Measurements from ENCODE around the gene APOBEC3B. TPM values are rescaled to one million over a fixed set of nuclear protein-coding genes. Genes with fewer than 3 reads are reported as not detected.
A peak's percentile ranks its signal among the peaks of the same experiment; 100 is the strongest.
"Not testable (repeated sequence)": the region's sequence is repeated elsewhere in the genome, so short reads cannot be mapped to it uniquely, and the experiment has no call there.

The APOBEC3B gene
- polyA plus RNA-seq, 5 donors = 2.9 to 10.3 (median 5.7) TPM

DNA sequence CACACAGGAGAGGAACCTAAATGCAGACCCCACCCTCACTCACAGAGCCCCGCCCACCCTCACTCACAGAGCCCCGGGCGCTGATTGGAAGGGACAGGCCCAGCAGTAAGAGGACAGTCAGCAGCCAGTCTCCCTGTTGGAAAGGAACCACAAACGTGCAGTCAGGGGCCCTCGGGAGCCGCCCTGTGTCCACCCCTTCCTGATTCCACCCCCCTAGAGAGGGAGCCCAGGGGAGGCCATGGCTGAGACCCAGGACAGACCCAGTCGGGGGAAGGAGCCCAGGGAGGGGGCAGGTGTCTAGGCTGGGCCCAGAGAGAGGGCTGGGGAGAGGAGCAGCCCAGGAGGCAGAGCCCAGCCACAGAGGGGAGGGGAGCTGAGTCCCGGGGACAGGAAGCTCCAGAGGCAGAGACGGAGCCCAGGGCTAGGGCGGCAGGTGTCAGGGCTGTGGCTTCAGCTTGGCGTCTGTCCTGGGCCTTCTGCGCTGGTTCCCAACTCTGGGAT is 10.8 kb downstream of the APOBEC3B start:
- not testable (repeated sequence) for DNase-seq

- no peak for DNase-seq
Measured at GRCh38 chr22:38996105-38996504, 14.0 kb downstream of the APOBEC3B start.

GRCh38 chr22:38997518-38997917 is 15.4 kb downstream of the APOBEC3B start:
- no peak for DNase-seq

DNA sequence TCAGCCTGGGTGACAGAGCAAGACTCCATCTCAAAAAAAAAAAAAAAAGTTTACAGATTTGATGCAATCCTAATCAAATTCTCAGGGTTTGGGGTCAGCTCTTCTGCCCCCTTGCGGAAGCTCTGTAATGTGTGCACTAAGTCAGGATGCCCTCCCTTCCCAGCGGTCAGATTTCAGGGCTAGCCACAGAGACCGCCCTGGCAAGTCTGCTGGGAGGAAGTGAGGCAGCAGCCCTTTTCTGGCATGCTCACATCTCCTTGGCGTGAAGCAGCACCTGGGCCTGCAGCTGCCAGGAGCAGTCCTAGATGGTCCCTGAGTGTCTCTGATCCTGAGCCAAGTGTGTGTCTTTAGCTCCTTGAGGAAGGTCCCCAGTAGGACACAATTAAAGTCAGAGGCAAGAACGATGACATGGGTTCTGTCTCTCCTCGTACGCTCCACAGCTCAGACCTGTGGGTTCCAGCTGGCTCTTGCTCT is 21.1 kb downstream of the APOBEC3B start:
- DNase-seq = peak; percentile 74 to 83

DNA sequence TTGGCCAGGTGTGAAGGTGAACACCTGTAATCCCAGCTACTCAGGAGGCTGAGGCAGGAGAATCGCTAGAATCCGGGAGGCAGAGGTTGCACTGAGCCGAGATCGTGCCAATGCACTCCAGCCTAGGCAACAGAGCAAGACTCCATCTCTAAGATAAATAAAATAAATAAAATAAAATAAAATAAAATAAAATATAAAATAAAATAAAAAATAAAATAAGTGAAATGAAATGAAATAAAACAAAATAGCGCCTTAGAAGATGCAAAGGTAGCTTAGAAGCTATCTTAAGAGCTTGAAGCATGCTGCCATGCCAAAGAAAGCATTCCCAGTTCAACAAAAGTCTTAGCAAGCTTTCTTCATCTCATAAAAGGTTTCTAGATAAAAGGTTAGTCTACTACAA is 25.0 kb downstream of the APOBEC3B start:
- no peak for DNase-seq

- DNase-seq = not testable (repeated sequence)
Measured at GRCh38 chr22:39008271-39008850, 26.2 kb downstream of the APOBEC3B start.

GRCh38 chr22:39010946-39011345 is 28.8 kb downstream of the APOBEC3B start:
- DNase-seq = no peak

- DNase-seq = no peak
Measured at GRCh38 chr22:39012533-39013511, 30.7 kb downstream of the APOBEC3B start.

GRCh38 chr22:39013561-39013941 is 31.4 kb downstream of the APOBEC3B start:
- DNase-seq = not testable (repeated sequence)

- peak; percentile 66 to 72 for DNase-seq
Measured at GRCh38 chr22:39013942-39014722, 32.0 kb downstream of the APOBEC3B start, which contains the start of gene APOBEC3C. APOBEC3C (plus strand) TSS chr22:39014257; CDS start chr22:39014363, 106 bp downstream.

DNA sequence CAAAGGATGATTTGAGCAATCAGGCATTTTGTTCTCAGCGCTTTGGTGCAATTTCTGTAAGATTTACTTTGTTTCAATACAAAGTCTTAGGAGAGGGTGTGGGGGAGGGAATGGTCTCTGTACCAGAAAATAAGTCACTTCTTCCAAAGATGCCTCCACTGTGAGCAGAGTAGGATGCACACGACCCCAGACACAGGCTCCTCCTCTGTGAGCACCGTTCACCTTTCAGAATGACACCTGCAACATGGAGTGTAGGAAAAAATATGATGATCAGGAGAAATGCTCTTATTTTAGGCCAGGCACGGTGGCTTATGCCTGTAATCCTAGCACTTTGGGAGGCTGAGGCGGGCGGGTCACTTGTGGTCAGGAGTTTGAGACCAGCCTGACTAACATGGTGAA is 32.6 kb downstream of the APOBEC3B start:
- DNase-seq = not testable (repeated sequence)

- DNase-seq = no peak
Measured at GRCh38 chr22:39016592-39016991, 34.4 kb downstream of the APOBEC3B start.

DNA sequence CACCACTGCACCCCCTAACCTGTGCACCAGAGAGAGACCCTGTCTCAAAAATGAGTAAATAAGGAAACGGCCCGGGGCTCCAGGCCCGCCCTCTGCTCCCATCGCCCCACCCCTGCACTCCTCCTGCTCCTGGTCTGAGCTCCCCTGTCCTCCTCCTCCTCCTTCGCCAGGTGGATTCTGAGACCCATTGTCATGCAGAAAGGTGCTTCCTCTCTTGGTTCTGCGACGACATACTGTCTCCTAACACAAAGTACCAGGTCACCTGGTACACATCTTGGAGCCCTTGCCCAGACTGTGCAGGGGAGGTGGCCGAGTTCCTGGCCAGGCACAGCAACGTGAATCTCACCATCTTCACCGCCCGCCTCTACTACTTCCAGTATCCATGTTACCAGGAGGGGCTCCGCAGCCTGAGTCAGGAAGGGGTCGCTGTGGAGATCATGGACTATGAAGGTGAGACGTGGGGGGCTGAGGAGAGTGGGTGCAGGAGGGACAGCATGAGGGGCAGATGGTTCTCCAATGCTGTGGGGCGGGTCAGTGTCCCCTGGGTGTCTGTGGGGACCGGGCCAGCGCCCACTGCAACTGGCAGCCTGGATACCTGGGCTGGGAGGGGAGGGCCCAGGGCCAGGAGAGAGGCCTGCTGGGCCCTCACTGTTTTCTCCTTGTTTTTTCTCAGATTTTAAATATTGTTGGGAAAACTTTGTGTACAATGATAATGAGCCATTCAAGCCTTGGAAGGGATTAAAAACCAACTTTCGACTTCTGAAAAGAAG is 35.6 kb downstream of the APOBEC3B start:
- no peak for DNase-seq

GRCh38 chr22:39020021-39020651 is 38.0 kb downstream of the APOBEC3B start:
- DNase-seq = not testable (repeated sequence)

DNA sequence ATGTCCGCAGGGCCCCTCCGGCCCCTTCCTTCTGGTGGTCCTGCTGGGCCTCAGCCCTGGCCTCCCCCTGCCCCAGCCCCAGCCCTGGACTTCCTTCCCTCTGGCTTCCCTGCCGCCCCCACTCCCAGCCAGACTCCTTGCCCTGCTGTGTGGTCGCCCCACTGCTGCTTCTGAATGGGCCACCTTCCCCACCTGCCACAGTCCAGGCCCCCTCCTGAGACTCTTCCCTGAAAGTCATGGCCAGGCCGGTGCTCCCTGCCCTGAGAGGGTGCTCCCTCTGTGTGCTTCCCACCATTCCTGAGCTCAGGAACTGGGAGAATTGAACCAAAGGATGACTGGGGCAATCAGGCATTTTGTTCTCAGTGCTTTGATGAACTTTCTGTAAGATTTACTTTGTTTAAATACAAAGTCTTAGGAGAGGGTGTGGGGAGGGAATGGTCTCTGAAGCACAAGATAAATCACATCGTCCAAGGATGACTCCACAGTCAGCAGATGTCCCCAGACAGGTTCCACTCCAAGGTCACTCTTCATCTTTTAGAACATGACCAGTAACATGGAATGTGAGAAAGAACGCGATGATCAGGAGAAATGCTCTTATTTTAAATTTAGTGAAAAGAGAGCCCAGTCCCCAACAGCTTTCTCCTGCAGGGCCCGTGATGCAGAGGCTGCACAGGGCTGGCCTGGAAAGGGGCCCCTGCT is 39.6 kb downstream of the APOBEC3B start:
- DNase-seq = no peak

GRCh38 chr22:39024519-39025308 is 42.6 kb downstream of the APOBEC3B start:
- no peak for DNase-seq

GRCh38 chr22:39026509-39027150 is 44.5 kb downstream of the APOBEC3B start:
- no peak for DNase-seq

- DNase-seq = no peak
Measured at GRCh38 chr22:39027717-39028116, 45.6 kb downstream of the APOBEC3B start.

All from right lung (tissue), 5 donors.